HG03575 (cell line): Measurements from ENCODE around the gene KCNMA1.

ENCODE experiments used
- ATAC-seq: cut with Tn5 transposase; IDR thresholded peaks from one replicate; pipeline ENCODE4 v1.9.1; 2021; ENCODE audit not compliant: unreplicated experiment, insufficient number of reproducible peaks, low FRiP score; ENCODE audit errors: extremely low read depth

The KCNMA1 gene

GRCh38 chr10:77457721-77458120 is 179.9 kb downstream of the KCNMA1 start:
- no peak for ATAC-seq

- ATAC-seq, result no peak
Measured at GRCh38 chr10:77457266-77457665, 180.3 kb downstream of the KCNMA1 start.

GRCh38 chr10:77456414-77456813 is 181.2 kb downstream of the KCNMA1 start:
- ATAC-seq, result no peak

- ATAC-seq, result no peak
Measured at GRCh38 chr10:77455561-77455960, 182.0 kb downstream of the KCNMA1 start.

GRCh38 chr10:77452952-77453564 is 184.6 kb downstream of the KCNMA1 start:
- ATAC-seq, result no peak

- ATAC-seq, result no peak
Measured at GRCh38 chr10:77451886-77452285, 185.7 kb downstream of the KCNMA1 start.

GRCh38 chr10:77448226-77448625 is 189.4 kb downstream of the KCNMA1 start:
- ATAC-seq, result no peak

GRCh38 chr10:77446700-77447099 is 190.9 kb downstream of the KCNMA1 start:
- no peak for ATAC-seq

GRCh38 chr10:77445547-77445946 is 192.1 kb downstream of the KCNMA1 start:
- ATAC-seq, result no peak

GRCh38 chr10:77444041-77444440 is 193.6 kb downstream of the KCNMA1 start:
- ATAC-seq, result no peak

- ATAC-seq, result no peak
Measured at GRCh38 chr10:77442699-77443189, 194.9 kb downstream of the KCNMA1 start.

GRCh38 chr10:77441353-77442166 is 196.0 kb downstream of the KCNMA1 start:
- no peak for ATAC-seq

- ATAC-seq, result no peak
Measured at GRCh38 chr10:77436257-77436975, 201.2 kb downstream of the KCNMA1 start.

GRCh38 chr10:77433546-77433945 is 204.1 kb downstream of the KCNMA1 start:
- no peak for ATAC-seq

- no peak for ATAC-seq
Measured at GRCh38 chr10:77431980-77432797, 205.4 kb downstream of the KCNMA1 start.

- no peak for ATAC-seq
Measured at GRCh38 chr10:77431209-77431611, 206.4 kb downstream of the KCNMA1 start.

- ATAC-seq, result no peak
Measured at GRCh38 chr10:77430530-77430929, 207.1 kb downstream of the KCNMA1 start.

GRCh38 chr10:77428691-77429395 is 208.8 kb downstream of the KCNMA1 start:
- ATAC-seq, result no peak
